ENCODE measurements around the gene NOTCH1.

NOTCH1 gene

GRCh38 chr9:136590821-136591752, 45.2 kb upstream of the NOTCH1 start:
- no peaks in the 10 kb centered on the region for H3K4me1 ChIP-seq (ENCODE audit: low read depth, poor library complexity, severe bottlenecking)
- no peak for TF ChIP-seq CTCF (conservative IDR thresholded peaks at IDR 0.05; ENCODE audit: low read depth, low read length)
- no peak overlapping the region for H3K9ac ChIP-seq
- H3K27me3 ChIP-seq (ENCODE audit: insufficient read depth, low read depth) = peaks cover 96% of the 10 kb centered on the region
- no peaks in the 10 kb centered on the region for H4K20me1 ChIP-seq (ENCODE audit: insufficient read depth)
- H3K79me2 ChIP-seq (ENCODE audit: insufficient read depth, low read depth) = no peaks in the 10 kb centered on the region
- no peak overlapping the region for H3K4me2 ChIP-seq
- no peak overlapping the region for H3K27ac ChIP-seq
- H2AFZ ChIP-seq (ENCODE audit: low read depth) = no peak overlapping the region
- H3K4me3 ChIP-seq (IDR thresholded peaks at IDR 0.05; ENCODE audit: insufficient read depth, low read depth, low read length) = no peak overlapping the region
- no peaks in the 10 kb centered on the region for H3K36me3 ChIP-seq (ENCODE audit: insufficient read depth)

- no peak overlapping the region for H3K9ac ChIP-seq
- no peak overlapping the region for H3K4me2 ChIP-seq
- no peak overlapping the region for H3K27ac ChIP-seq
- H3K4me3 ChIP-seq (IDR thresholded peaks at IDR 0.05; ENCODE audit: insufficient read depth, low read depth, low read length) = no peak overlapping the region
- no peaks in the 10 kb centered on the region for H3K4me1 ChIP-seq (ENCODE audit: low read depth, poor library complexity, severe bottlenecking)
- H2AFZ ChIP-seq (ENCODE audit: low read depth) = no peak overlapping the region
- no peaks in the 10 kb centered on the region for H4K20me1 ChIP-seq (ENCODE audit: insufficient read depth)
- no peak for TF ChIP-seq CTCF (conservative IDR thresholded peaks at IDR 0.05; ENCODE audit: low read depth, low read length)
- peaks cover 96% of the 10 kb centered on the region for H3K27me3 ChIP-seq (ENCODE audit: insufficient read depth, low read depth)
- H3K79me2 ChIP-seq (ENCODE audit: insufficient read depth, low read depth) = no peaks in the 10 kb centered on the region
- no peaks in the 10 kb centered on the region for H3K36me3 ChIP-seq (ENCODE audit: insufficient read depth)
These were observed 44.2 kb upstream of the NOTCH1 start for GRCh38 chr9:136589766-136590763.

GRCh38 chr9:136588663-136589464, 43.0 kb upstream of the NOTCH1 start:
- H3K4me2 ChIP-seq = no peak overlapping the region
- no peaks in the 10 kb centered on the region for H3K36me3 ChIP-seq (ENCODE audit: insufficient read depth)
- H3K79me2 ChIP-seq (ENCODE audit: insufficient read depth, low read depth) = no peaks in the 10 kb centered on the region
- no peak for TF ChIP-seq CTCF (conservative IDR thresholded peaks at IDR 0.05; ENCODE audit: low read depth, low read length)
- no peak overlapping the region for H3K9ac ChIP-seq
- H3K27ac ChIP-seq = no peak overlapping the region
- no peak overlapping the region for H3K4me3 ChIP-seq (IDR thresholded peaks at IDR 0.05; ENCODE audit: insufficient read depth, low read depth, low read length)
- H2AFZ ChIP-seq (ENCODE audit: low read depth) = no peak overlapping the region
- H4K20me1 ChIP-seq (ENCODE audit: insufficient read depth) = no peaks in the 10 kb centered on the region
- H3K27me3 ChIP-seq (ENCODE audit: insufficient read depth, low read depth) = peaks cover 96% of the 10 kb centered on the region
- H3K4me1 ChIP-seq (ENCODE audit: low read depth, poor library complexity, severe bottlenecking) = no peaks in the 10 kb centered on the region
